Head of caudate nucleus (tissue), 42 donors: ENCODE results near the gene TMEM184A.

Experiments used
- DNase-seq, 42 donors: peaks; one replicate each; pipeline versions ENCODE4 v3.0.0 to v3.0.0-alpha.2; 2020 to 2021; ENCODE audit warnings: mixed read lengths in 7 of 42
- intact Hi-C: fragments of 100-400 bp; cut with DNase I; formaldehyde crosslinking; loops from one replicate; pipeline ENCODE4 v1.15.0; 2022

Gene TMEM184A

GRCh38 chr7:1572111-1572822 is 16.3 kb upstream of the TMEM184A start:
- DNase-seq = no peak
- intact Hi-C loops = loop anchor here (10.0 kb wide), 2 partner anchors 633 to 783 kb away; partner anchors contain the start of gene EIF3B

GRCh38 chr7:1569833-1570632 is 14.0 kb upstream of the TMEM184A start, which contains the start of gene PSMG3:
Gene PSMG3, minus strand, starts transcription at chr7:1570032. Its CDS starts 693 bp downstream, at chr7:1569339.
- intact Hi-C loops = loop anchor here (10.0 kb wide), 3 partner anchors 65 to 785 kb away; partner anchors contain the start of genes EIF3B and INTS1
- DNase-seq = peak; percentile 72 to 97 (median 92)

DNA sequence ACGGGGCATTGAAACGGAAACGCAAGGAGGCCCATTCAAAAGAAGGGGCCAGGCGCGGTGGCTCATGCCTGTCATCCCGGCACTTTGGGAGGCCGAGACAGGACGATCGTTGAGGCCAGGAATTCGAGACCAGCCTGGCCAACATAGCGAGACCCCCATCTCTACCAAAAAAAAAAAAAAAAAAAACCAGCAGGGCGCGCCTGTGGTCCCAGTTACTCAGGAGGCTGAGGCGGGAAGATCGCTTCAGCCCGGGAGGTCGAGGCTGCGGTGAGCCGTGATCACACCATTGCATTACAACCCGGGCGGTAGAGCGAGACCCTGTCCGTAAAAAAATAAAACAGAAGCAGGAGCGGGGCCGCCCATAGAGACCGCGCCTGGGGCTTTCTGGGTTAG is 13.4 kb upstream of the TMEM184A start:
- peak in 4 of 42 donors; percentile 14 to 42 (median 26) for DNase-seq
- intact Hi-C loops = loop anchor here (10.0 kb wide), 1 partner anchor 65 kb away; the partner anchor contains the start of gene INTS1

DNA sequence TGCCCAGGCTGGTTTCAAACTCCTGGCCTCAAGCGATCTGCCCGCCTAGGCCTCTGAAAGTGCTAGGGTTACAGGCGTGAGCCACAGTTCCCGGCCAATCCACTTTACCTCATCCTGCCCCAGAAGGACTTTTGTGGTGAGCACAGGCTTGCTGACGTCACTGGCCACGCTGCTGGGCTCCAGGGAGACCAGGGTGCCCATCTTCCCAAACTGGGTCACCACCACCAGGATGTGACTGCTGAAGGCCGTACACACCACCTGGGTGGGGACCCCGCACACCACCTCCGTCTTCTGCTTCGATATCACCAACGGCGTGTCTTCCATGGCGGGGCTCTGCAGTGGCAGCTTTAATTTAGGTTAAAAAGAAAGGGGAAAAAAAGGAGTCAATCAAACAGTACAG is 13.0 kb upstream of the TMEM184A start:
- intact Hi-C loops = loop anchor here (10.0 kb wide), 1 partner anchor 64 kb away; the partner anchor contains the start of gene INTS1
- DNase-seq = no peak

GRCh38 chr7:1567896-1568510 is 12.0 kb upstream of the TMEM184A start:
- no peak for DNase-seq
- intact Hi-C loops = loop anchor here (10.0 kb wide), 1 partner anchor 63 kb away; the partner anchor contains the start of gene INTS1

GRCh38 chr7:1567049-1567771 is 11.2 kb upstream of the TMEM184A start:
- peak in 37 of 42 donors; percentile 14 to 87 (median 58) for DNase-seq

DNA sequence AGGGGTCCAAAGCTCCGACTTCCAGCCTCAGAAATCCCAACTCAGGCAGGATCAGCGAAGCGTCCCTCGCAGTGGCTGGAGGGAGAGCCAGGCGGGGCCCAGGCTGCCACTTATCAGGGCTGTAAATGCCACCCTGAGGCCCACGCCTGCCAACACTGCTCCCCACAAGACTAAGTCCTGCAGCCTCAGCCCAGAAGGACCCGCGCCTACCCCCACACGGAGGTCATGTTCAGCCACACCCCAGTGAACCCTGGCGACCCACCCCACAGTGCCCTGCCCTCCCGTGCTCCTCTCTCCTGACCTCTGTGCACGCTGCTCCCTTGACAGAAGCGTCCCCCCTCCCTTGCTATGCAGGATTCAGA is 10.7 kb upstream of the TMEM184A start:
- intact Hi-C loops = loop anchor here (10.0 kb wide), 1 partner anchor 62 kb away; the partner anchor contains the start of gene INTS1
- no peak for DNase-seq

More at GRCh38 chr7:1567049-1567771, 11.2 kb upstream of the TMEM184A start:
- intact Hi-C loops = loop anchor here (10.0 kb wide), 1 partner anchor 62 kb away; the partner anchor contains the start of gene INTS1

DNA sequence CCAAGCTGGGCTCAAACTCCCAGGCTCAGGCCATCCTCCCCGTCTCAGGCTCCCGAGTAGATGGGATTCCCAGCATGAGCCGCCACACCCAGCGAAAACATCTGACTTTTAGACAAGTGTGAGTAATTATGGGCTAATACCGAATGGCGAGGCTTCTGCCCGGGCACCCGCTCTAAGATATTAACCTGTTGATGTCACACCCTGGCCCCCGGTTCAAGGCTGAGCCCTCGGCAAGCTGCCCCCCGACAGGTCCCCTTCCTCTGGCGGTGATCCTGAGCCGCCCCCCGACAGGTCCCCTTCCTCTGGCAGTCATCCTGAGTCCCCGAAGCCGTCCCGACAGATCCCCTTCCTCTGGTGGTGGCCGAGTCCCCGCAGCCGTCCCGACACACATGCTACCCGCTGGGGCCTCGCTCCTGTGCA is 8.6 kb upstream of the TMEM184A start:
- no peak for DNase-seq
- intact Hi-C loops = loop anchor here (10.0 kb wide), 1 partner anchor 60 kb away; the partner anchor contains the start of gene INTS1

DNA sequence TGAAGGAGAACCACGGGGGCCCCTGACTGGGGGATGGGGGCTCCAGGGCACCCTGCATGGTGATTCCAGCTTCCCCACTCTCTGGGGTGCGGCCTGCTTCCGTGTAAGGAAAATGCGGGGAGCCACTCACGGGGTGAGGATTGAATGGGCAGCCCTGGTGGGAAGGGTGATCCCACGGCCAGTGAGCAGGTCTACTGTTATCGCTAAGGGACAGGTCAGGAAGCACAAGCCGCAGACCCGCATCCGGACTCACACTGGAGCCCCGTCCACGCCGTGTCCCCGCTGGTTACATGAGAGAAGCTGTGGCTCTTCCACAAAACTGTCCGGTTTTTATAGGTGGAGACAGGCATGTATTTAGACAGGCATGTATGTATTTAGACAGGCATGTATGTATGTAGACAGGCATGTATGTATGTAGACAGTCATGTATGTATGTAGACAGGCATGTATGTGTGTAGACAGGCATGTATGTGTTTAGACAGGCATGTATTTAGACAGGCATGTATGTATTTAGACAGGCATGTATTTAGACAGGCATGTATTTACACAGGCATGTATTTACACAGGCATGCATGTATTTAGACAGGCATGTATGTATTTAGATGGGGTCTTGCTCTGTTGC is 8.1 kb upstream of the TMEM184A start:
- intact Hi-C loops = loop anchor here (10.0 kb wide), 1 partner anchor 59 kb away; the partner anchor contains the start of gene INTS1

DNA sequence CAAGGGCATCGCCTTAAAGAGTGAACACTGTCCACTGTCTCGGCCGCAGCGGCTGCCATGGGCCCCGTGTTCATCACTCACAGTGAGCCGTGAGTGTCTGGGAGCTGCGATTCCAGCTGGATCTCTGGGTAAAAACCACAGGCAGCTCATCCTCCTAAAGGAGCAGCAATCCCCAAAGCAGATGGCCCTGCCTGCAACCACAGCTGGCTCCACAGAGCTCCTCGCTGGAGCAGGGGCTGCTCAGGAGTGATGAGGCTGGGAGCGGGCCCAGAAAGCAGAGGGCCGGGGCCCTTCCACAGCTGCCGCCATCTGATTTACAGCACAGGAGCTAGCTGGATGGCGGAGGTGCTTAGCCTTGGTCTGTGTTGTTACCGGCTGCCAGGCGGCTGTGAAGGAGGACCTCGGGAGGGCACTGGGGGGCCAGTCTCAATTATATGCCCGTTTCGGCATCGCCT is 6.6 kb upstream of the TMEM184A start:
- DNase-seq = no peak
- intact Hi-C loops = loop anchor here (10.0 kb wide), 1 partner anchor 58 kb away; the partner anchor contains the start of gene INTS1

More for the DNA sequence above, 8.1 kb upstream of the TMEM184A start:
- no peak for DNase-seq

DNA sequence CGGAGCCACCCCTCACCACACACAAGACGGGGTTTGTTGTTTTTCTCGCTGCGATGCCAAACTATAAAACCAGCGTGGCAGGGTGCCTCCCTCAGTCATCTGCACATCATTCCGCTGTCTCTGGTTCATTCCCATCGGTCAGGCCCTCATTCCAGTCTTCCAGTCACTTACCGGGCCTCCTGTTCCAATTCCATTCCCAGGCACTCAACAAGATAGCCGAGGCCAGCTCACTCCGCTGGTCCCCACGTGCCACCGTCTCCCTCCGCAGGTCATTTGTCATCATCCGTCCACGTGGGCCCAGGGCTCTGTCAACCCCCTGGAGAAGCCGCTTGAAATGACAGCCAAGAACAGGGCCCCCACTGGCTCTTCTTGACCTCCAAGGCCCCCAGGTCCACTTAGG is 6.1 kb upstream of the TMEM184A start:
- intact Hi-C loops = loop anchor here (10.0 kb wide), 1 partner anchor 57 kb away; the partner anchor contains the start of gene INTS1
- DNase-seq = no peak

GRCh38 chr7:1561036-1561940 is 5.3 kb upstream of the TMEM184A start:
- intact Hi-C loops = loop anchor here (10.0 kb wide), 1 partner anchor 56 kb away; the partner anchor contains the start of gene INTS1
- no peak for DNase-seq

- intact Hi-C loops = loop anchor here (10.0 kb wide), 1 partner anchor 56 kb away; the partner anchor contains the start of gene INTS1
- no peak for DNase-seq
Observed at GRCh38 chr7:1560620-1561031, 4.6 kb upstream of the TMEM184A start.

- no peak for DNase-seq
- intact Hi-C loops = loop anchor here (10.0 kb wide), 1 partner anchor 55 kb away; the partner anchor contains the start of gene INTS1
Observed at GRCh38 chr7:1559626-1560590, 3.9 kb upstream of the TMEM184A start.
